NCI-H2171 treated with DMSO at 0.1 percent for 48 hours (cell line): ENCODE results near the gene PIP4K2C.
"Not testable (repeated sequence)": the region's sequence is repeated elsewhere in the genome, so short reads cannot be mapped to it uniquely, and the experiment has no call there.

Experiments
- DNase-seq: peaks from one replicate; lab custom pipeline; 2025; lab: John Stamatoyannopoulos, UW

Gene PIP4K2C

GRCh38 chr12:57636731-57637130 is 45.7 kb downstream of the PIP4K2C start:
- DNase-seq, result not testable (repeated sequence)

GRCh38 chr12:57637364-57637763 is 46.4 kb downstream of the PIP4K2C start:
- DNase-seq, result no peak

DNA sequence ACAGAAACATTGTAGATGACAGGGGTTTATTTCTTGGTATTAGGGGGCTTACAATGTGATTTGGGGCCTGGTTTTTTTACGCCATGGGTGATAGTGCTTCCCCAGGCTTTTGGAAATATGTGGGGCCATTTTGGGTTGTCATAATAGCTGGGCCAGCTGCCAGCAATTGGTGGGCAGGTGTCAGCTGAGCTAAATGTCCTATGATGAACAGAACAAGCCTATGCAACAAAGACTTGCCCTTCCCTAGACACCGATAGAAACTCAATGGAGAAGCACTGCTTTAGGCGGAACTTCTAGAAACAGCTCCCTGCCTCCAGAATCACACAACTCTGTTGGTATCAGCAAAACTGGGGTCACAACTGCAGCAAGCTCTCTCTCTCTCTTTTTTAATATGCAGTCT is 47.1 kb downstream of the PIP4K2C start:
- DNase-seq, result no peak

GRCh38 chr12:57640175-57641042 is 49.4 kb downstream of the PIP4K2C start:
- no peak for DNase-seq

GRCh38 chr12:57641699-57642442 is 50.9 kb downstream of the PIP4K2C start:
- no peak for DNase-seq

GRCh38 chr12:57645990-57646658 is 55.1 kb downstream of the PIP4K2C start:
- DNase-seq, result peak; percentile 13

- not testable (repeated sequence) for DNase-seq
These were observed 55.7 kb downstream of the PIP4K2C start for GRCh38 chr12:57646659-57647049.
